CD14-positive monocyte (primary cell): ENCODE results near the gene TNFRSF4. TPM values are rescaled to one million over a fixed set of nuclear protein-coding genes. Genes with fewer than 3 reads are reported as not detected.

ENCODE experiments used
- DNase-seq, 3 donors: peaks; one replicate each; pipeline ENCODE4 v3.0.0-alpha.2; 2011 to 2022
- H2AFZ ChIP-seq: 2 replicates; pipeline ENCODE4 v1.6.0; 2012; ENCODE audit warnings: mild to moderate bottlenecking, low read depth, low read length, inconsistent platforms; ENCODE audit not compliant: insufficient read depth, poor library complexity, severe bottlenecking
- H3K27ac ChIP-seq, 2 donors: 1 replicate in 1 of 2; 2 replicates in 1 of 2; pipeline ENCODE4 v1.5.1; 2012 to 2013; ENCODE audit warnings: low read length in 2 of 2, control low read depth in 1 of 2, inconsistent platforms in 1 of 2, low read depth in 1 of 2, mild to moderate bottlenecking in 1 of 2
- H3K27me3 ChIP-seq, 2 donors: one replicate each; pipeline versions ENCODE4 v1.6.0 to v1.6.1; 2011 to 2013; ENCODE audit warnings: low read length in 2 of 2; ENCODE audit not compliant: control insufficient read depth in 2 of 2, insufficient read depth in 2 of 2
- H3K36me3 ChIP-seq, 2 donors: replicated peaks in 1 of 2; 1 replicate in 1 of 2; 2 replicates in 1 of 2; pipeline versions ENCODE4 v1.5.1 to v1.6.1; 2012 to 2013; ENCODE audit warnings: low read length in 2 of 2, control low read depth in 1 of 2, inconsistent platforms in 1 of 2, mild to moderate bottlenecking in 1 of 2; ENCODE audit not compliant: insufficient read depth in 2 of 2, control insufficient read depth in 1 of 2
- H3K4me1 ChIP-seq, 2 donors: 1 replicate in 1 of 2; 2 replicates in 1 of 2; pipeline versions ENCODE4 v1.5.1 to v1.6.1; 2012 to 2013; ENCODE audit warnings: low read length in 2 of 2, control low read depth in 1 of 2, inconsistent platforms in 1 of 2, mild to moderate bottlenecking in 1 of 2, moderate library complexity in 1 of 2; ENCODE audit not compliant: insufficient read depth in 2 of 2, control insufficient read depth in 1 of 2
- H3K4me2 ChIP-seq: replicated peaks from 2 replicates; pipeline ENCODE3; 2012; ENCODE audit warnings: low read length, moderate library complexity, mild to moderate bottlenecking; ENCODE audit not compliant: poor library complexity, severe bottlenecking; ENCODE audit errors: extremely low read depth
- H3K4me3 ChIP-seq, 3 experiments: fragments of 200-600 bp in 1 of 3; sonication (generic) in 1 of 3; replicated peaks in 1 of 3; 1 replicate in 2 of 3; 2 replicates in 1 of 3; pipeline ENCODE4 v1.5.1; 2011 to 2013; ENCODE audit warnings: low read length in 3 of 3, mild to moderate bottlenecking in 3 of 3, control low read depth in 2 of 3, low read depth in 2 of 3, inconsistent platforms in 1 of 3, moderate library complexity in 1 of 3
- H3K79me2 ChIP-seq: 2 replicates; pipeline ENCODE4 v1.6.0; 2012; ENCODE audit warnings: mild to moderate bottlenecking, control low read depth, inconsistent platforms, low read length, moderate library complexity; ENCODE audit not compliant: insufficient read depth
- H3K9ac ChIP-seq: 2 replicates; pipeline ENCODE4 v1.6.0; 2017; ENCODE audit warnings: low read length, mild to moderate bottlenecking; ENCODE audit not compliant: insufficient read depth, poor library complexity, severe bottlenecking
- H3K9me3 ChIP-seq, 2 donors: replicated peaks in 1 of 2; 1 replicate in 1 of 2; 2 replicates in 1 of 2; pipeline versions ENCODE4 v1.5.1 to v1.6.1; 2012 to 2013; ENCODE audit warnings: low read length in 2 of 2, control low read depth in 1 of 2; ENCODE audit not compliant: control insufficient read depth in 1 of 2, insufficient read depth in 1 of 2
- H4K20me1 ChIP-seq: 2 replicates; pipeline ENCODE4 v1.6.0; 2012; ENCODE audit warnings: mild to moderate bottlenecking, low read length, control low read depth, moderate library complexity; ENCODE audit not compliant: insufficient read depth
- H3K27ac Mint-ChIP-seq, 7 donors: one replicate each; pipeline ENCODE4 v1.8.0; 2020; ENCODE audit warnings: mild to moderate bottlenecking in 7 of 7, mixed read lengths in 7 of 7, moderate library complexity in 6 of 7, inconsistent platforms in 2 of 7
- H3K27me3 Mint-ChIP-seq, 3 donors: one replicate each; pipeline ENCODE4 v1.8.0; 2021 to 2022; ENCODE audit warnings: low read depth in 3 of 3, mild to moderate bottlenecking in 3 of 3, mixed read lengths in 3 of 3, moderate library complexity in 3 of 3, inconsistent platforms in 1 of 3
- H3K36me3 Mint-ChIP-seq, 2 donors: one replicate each; pipeline ENCODE4 v1.8.0; 2020; ENCODE audit warnings: mixed read lengths in 2 of 2, inconsistent platforms in 1 of 2, mild to moderate bottlenecking in 1 of 2
- H3K4me1 Mint-ChIP-seq: one replicate; pipeline ENCODE4 v1.8.0; 2020; ENCODE audit warnings: mild to moderate bottlenecking, mixed read lengths
- H3K4me3 Mint-ChIP-seq, 2 donors: one replicate each; pipeline ENCODE4 v1.8.0; 2020; ENCODE audit warnings: mild to moderate bottlenecking in 2 of 2, mixed read lengths in 2 of 2, moderate library complexity in 1 of 2
- H3K9me3 Mint-ChIP-seq, 7 donors: one replicate each; pipeline ENCODE4 v1.8.0; 2020 to 2022; ENCODE audit warnings: mixed read lengths in 7 of 7, mild to moderate bottlenecking in 6 of 7, moderate library complexity in 6 of 7, inconsistent platforms in 2 of 7
- CTCF ChIP-seq: fragments of 200-600 bp; IDR thresholded peaks from one replicate; pipeline ENCODE4 v1.8.0; 2022; ENCODE audit warnings: antibody characterized with exemption, mild to moderate bottlenecking
- WGBS: methylation state at CpG from one replicate; pipeline ENCODE4 v1.1.5; 2013; ENCODE audit warnings: missing lambda C conversion rate; ENCODE audit not compliant: insufficient coverage; 5-methylcytosine and 5-hydroxymethylcytosine counted together
- intact Hi-C, 2 donors: fragments of 100-400 bp; cut with micrococcal nuclease; formaldehyde crosslinking; loops; one replicate each; pipeline versions ENCODE4 v1.15.0 to v1.15.1; 2023
- polyA plus RNA-seq, 3 donors: library from polyadenylated mRNA; depleted of rRNA in 1 of 3; unstranded in 2 of 3; stranded (reverse) in 1 of 3; fragments of 300-500 nt in 2 of 3; fragments of >200 nt in 1 of 3; fragmentation: Illumina TruSeq in 2 of 3; gene quantifications; 1 replicate in 2 of 3; 2 replicates in 1 of 3; pipeline ENCODE4 v1.2.3, GENCODE V29; 2012 to 2021

The TNFRSF4 gene
- polyA plus RNA-seq, 3 donors = 0.05 TPM; not detected in 2

GRCh38 chr1:1234180-1234808, 20.3 kb upstream of the TNFRSF4 start:
- Histone ChIP-seq H3K9me3 (no peaks in the 10 kb centered on the region), H3K4me2 (no peak overlapping the region), H2AFZ (no peak overlapping the region), H3K4me3 (no peak overlapping the region), H3K79me2 (peaks cover 44% of the 10 kb centered on the region), H3K27ac (no peak overlapping the region), H3K4me1 (peaks cover 19 to 31% of the 10 kb centered on the region in 2 donors), H3K27me3 (peaks cover 0 to 6% of the 10 kb centered on the region in 2 donors), H4K20me1 (peaks cover 23% of the 10 kb centered on the region), H3K36me3 (peaks cover 4 to 6% of the 10 kb centered on the region in 2 donors), H3K9ac (no peak overlapping the region)
- intact Hi-C loops = loop anchor here in 1 of 2 donors (5.0 to 10.0 kb wide), 2 partner anchors 117 to 199 kb away; partner anchors contain the start of gene C1orf159
- H3K27ac Mint-ChIP-seq = peak overlapping the region in 1 of 7 donors; percentile 10
- peaks cover 0 to 3% (median 0%) of the 10 kb centered on the region in 7 donors for H3K9me3 Mint-ChIP-seq
- peaks cover 19 to 23% of the 10 kb centered on the region in 2 donors for H3K36me3 Mint-ChIP-seq
- peaks cover 0 to 26% (median 1%) of the 10 kb centered on the region in 3 donors for H3K27me3 Mint-ChIP-seq
- 97% methylated on average over 24 of the region's 28 CpGs for WGBS
- no peak for DNase-seq
- no peak overlapping the region for H3K4me3 Mint-ChIP-seq
- no peak for TF ChIP-seq CTCF
- peaks cover 33% of the 10 kb centered on the region for H3K4me1 Mint-ChIP-seq

GRCh38 chr1:1233567-1233892, 19.6 kb upstream of the TNFRSF4 start:
- no peak overlapping the region for H3K4me3 ChIP-seq
- H3K4me1 Mint-ChIP-seq = peaks cover 33% of the 10 kb centered on the region
- WGBS = 92% methylated on average over 13 of the region's 15 CpGs
- H3K9me3 Mint-ChIP-seq = peaks cover 0 to 3% (median 0%) of the 10 kb centered on the region in 7 donors
- H3K79me2 ChIP-seq = peaks cover 51% of the 10 kb centered on the region
- H3K4me1 ChIP-seq = peaks cover 19 to 31% of the 10 kb centered on the region in 2 donors
- peaks cover 19 to 31% of the 10 kb centered on the region in 2 donors for H3K36me3 Mint-ChIP-seq
- peak overlapping the region in 3 of 7 donors; percentile 19 to 71 (median 45) for H3K27ac Mint-ChIP-seq
- no peaks in the 10 kb centered on the region for H3K9me3 ChIP-seq
- peaks cover 10 to 11% of the 10 kb centered on the region in 2 donors for H3K36me3 ChIP-seq
- peak overlapping the region in 1 of 2 donors; percentile 0 for H3K4me3 Mint-ChIP-seq
- H3K9ac ChIP-seq = no peak overlapping the region
- no peak overlapping the region for H2AFZ ChIP-seq
- DNase-seq = no peak
- peaks cover 31% of the 10 kb centered on the region for H4K20me1 ChIP-seq
- TF ChIP-seq CTCF = no peak
- H3K27me3 Mint-ChIP-seq = peaks cover 0 to 20% (median 0%) of the 10 kb centered on the region in 3 donors
- no peak overlapping the region for H3K4me2 ChIP-seq
- H3K27ac ChIP-seq = no peak overlapping the region
- peaks cover 0 to 6% of the 10 kb centered on the region in 2 donors for H3K27me3 ChIP-seq
- intact Hi-C loops = loop anchor here in 1 of 2 donors (5.0 to 10.0 kb wide), 2 partner anchors 116 to 199 kb away; partner anchors contain the start of gene C1orf159
